Body of pancreas (tissue), 4 donors: ENCODE results near the gene TUSC7. TPM values are rescaled to one million over a fixed set of nuclear protein-coding genes. Genes with fewer than 3 reads are reported as not detected.

Experiments
- ATAC-seq: fragments of 150-250 bp; one replicate; pipeline ENCODE4 v1.9.1; 2016
- DNase-seq, 4 donors: peaks; one replicate each; pipeline ENCODE4 v3.0.0-alpha.2; 2019
- H3K27ac ChIP-seq, 4 donors: fragments of 200-600 bp; sonication (generic); 1 replicate in 3 of 4; 2 replicates in 1 of 4; pipeline versions ENCODE4 v1.5.1 to v1.6.1; 2016 to 2019; ENCODE audit warnings: mild to moderate bottlenecking in 1 of 4, mixed read lengths in 1 of 4, moderate library complexity in 1 of 4
- H3K27me3 ChIP-seq, 2 donors: fragments of 200-600 bp; sonication (generic); one replicate each; pipeline ENCODE4 v1.6.0; 2016; ENCODE audit warnings: mild to moderate bottlenecking in 1 of 2
- H3K36me3 ChIP-seq, 2 donors: fragments of 200-600 bp; sonication (generic); replicated peaks in 1 of 2; 2 replicates each; pipeline ENCODE4 v1.5.1; 2016; ENCODE audit warnings: low read depth in 2 of 2; ENCODE audit not compliant: insufficient read depth in 1 of 2
- H3K4me1 ChIP-seq: fragments of 200-600 bp; sonication (generic); one replicate; pipeline ENCODE4 v1.6.0; 2016
- H3K4me3 ChIP-seq, 2 donors: fragments of 200-600 bp; sonication (generic); 1 replicate in 1 of 2; 2 replicates in 1 of 2; pipeline ENCODE4 v1.5.1; 2016 to 2019
- H3K9me3 ChIP-seq, 3 donors: fragments of 200-600 bp; sonication (generic); 1 replicate in 2 of 3; 2 replicates in 1 of 3; pipeline ENCODE4 v1.5.1; 2016
- CTCF ChIP-seq, 7 experiments: fragments of 450-650 bp in 4 of 7; fragments of 200-600 bp in 3 of 7; sonication (generic) in 3 of 7; IDR thresholded peaks; one replicate each; pipeline ENCODE4 v1.5.1; 2016 to 2019; ENCODE audit warnings: antibody characterized with exemption in 7 of 7
- POLR2A ChIP-seq, 3 donors: fragments of 450-650 bp; IDR thresholded peaks; one replicate each; pipeline ENCODE4 v1.6.1; 2016; ENCODE audit warnings: antibody characterized with exemption in 3 of 3, mild to moderate bottlenecking in 2 of 3
- WGBS, 2 donors: methylation state at CpG; one replicate each; pipeline ENCODE4 v1.1.5; 2017; 5-methylcytosine and 5-hydroxymethylcytosine counted together
- intact Hi-C: fragments of 100-400 bp; cut with DNase I; formaldehyde crosslinking; loops from one replicate; pipeline ENCODE4 v1.15.1; 2023
- total RNA-seq, 2 donors: library from RNA; depleted of rRNA; stranded (reverse); fragments of >200 nt; gene quantifications; one replicate each; pipeline ENCODE4 v1.1.0, GENCODE V29; 2016

The TUSC7 gene
- total RNA-seq, 2 donors from 2014 or later, result not detected

GRCh38 chr3:116702334-116702733 is 7.2 kb upstream of the TUSC7 start:
- Histone ChIP-seq H3K4me3 (no peak overlapping the region), H3K27me3 (no peaks in the 10 kb centered on the region), H3K9me3 (no peaks in the 10 kb centered on the region), H3K27ac (no peak overlapping the region), H3K36me3 (no peaks in the 10 kb centered on the region), H3K4me1 (no peaks in the 10 kb centered on the region)
- TF ChIP-seq CTCF (IDR thresholded peaks at IDR 0.05), result no peak
- no peak for TF ChIP-seq POLR2A (IDR thresholded peaks at IDR 0.05)
- no peak for DNase-seq
- intact Hi-C loops, result no loop called here
- ATAC-seq, result no peak
- WGBS, 2 donors, result 15 to 26% methylated on average over 4 of the region's 4 CpGs

GRCh38 chr3:116707531-116707930 is 2.0 kb upstream of the TUSC7 start:
- ATAC-seq, result no peak
- DNase-seq, result no peak
- 72 to 85% methylated on average over 3 of the region's 3 CpGs for WGBS, 2 donors
- intact Hi-C loops, result no loop called here
- Histone ChIP-seq H3K27ac (no peak overlapping the region), H3K4me1 (no peaks in the 10 kb centered on the region), H3K4me3 (no peak overlapping the region), H3K27me3 (no peaks in the 10 kb centered on the region), H3K36me3 (no peaks in the 10 kb centered on the region), H3K9me3 (no peaks in the 10 kb centered on the region)
- no peak for TF ChIP-seq CTCF (IDR thresholded peaks at IDR 0.05)
- no peak for TF ChIP-seq POLR2A (IDR thresholded peaks at IDR 0.05)

- no peaks in the 10 kb centered on the region for H3K27me3 ChIP-seq
- intact Hi-C loops, result no loop called here
- H3K4me1 ChIP-seq, result no peaks in the 10 kb centered on the region
- TF ChIP-seq CTCF (IDR thresholded peaks at IDR 0.05), result no peak
- no peak for TF ChIP-seq POLR2A (IDR thresholded peaks at IDR 0.05)
- no peak overlapping the region for H3K4me3 ChIP-seq
- 50 to 65% methylated on average over 4 of the region's 4 CpGs for WGBS, 2 donors
- DNase-seq (no peak), ATAC-seq (no peak)
- H3K36me3 ChIP-seq, result no peaks in the 10 kb centered on the region
- no peak overlapping the region for H3K27ac ChIP-seq
- H3K9me3 ChIP-seq, result no peaks in the 10 kb centered on the region
These were observed 6.9 kb downstream of the TUSC7 start for GRCh38 chr3:116716490-116716889.

GRCh38 chr3:116717566-116717965 is 8.0 kb downstream of the TUSC7 start:
- Histone ChIP-seq H3K4me3 (no peak overlapping the region), H3K27ac (no peak overlapping the region), H3K9me3 (no peaks in the 10 kb centered on the region), H3K36me3 (no peaks in the 10 kb centered on the region), H3K4me1 (no peaks in the 10 kb centered on the region), H3K27me3 (no peaks in the 10 kb centered on the region)
- TF ChIP-seq POLR2A (IDR thresholded peaks at IDR 0.05), result no peak
- ATAC-seq, result no peak
- WGBS, 2 donors, result 93 to 95% methylated on average over 1 of the region's 1 CpG
- intact Hi-C loops, result no loop called here
- no peak for DNase-seq

GRCh38 chr3:116728454-116728853 is 18.9 kb downstream of the TUSC7 start:
- H3K9me3 ChIP-seq, result no peaks in the 10 kb centered on the region
- H3K27me3 ChIP-seq, result no peaks in the 10 kb centered on the region
- no peak for TF ChIP-seq POLR2A (IDR thresholded peaks at IDR 0.05)
- TF ChIP-seq CTCF (IDR thresholded peaks at IDR 0.05), result no peak
- no peaks in the 10 kb centered on the region for H3K4me1 ChIP-seq
- DNase-seq, result no peak
- intact Hi-C loops, result no loop called here
- 56 to 61% methylated on average over 2 of the region's 2 CpGs for WGBS, 2 donors
- no peak overlapping the region for H3K4me3 ChIP-seq
- ATAC-seq, result no peak
- H3K36me3 ChIP-seq, result no peaks in the 10 kb centered on the region
- H3K27ac ChIP-seq, result no peak overlapping the region
